H1 (cell line): ENCODE data around the gene LTB. TPM values are rescaled to one million over a fixed set of nuclear protein-coding genes. Genes with fewer than 3 reads are reported as not detected.

Experiments
- CTCF ChIA-PET: fragments of 300-600 bp; sonication (Branson Sonifier 250); formaldehyde crosslinking; loops from one replicate; lab custom pipeline; 2021; ENCODE audit not compliant: partially characterized antibody; lab: Charles Lee
- POLR2A ChIA-PET: fragments of 300-600 bp; sonication (Branson Sonifier 250); formaldehyde crosslinking; loops from one replicate; lab custom pipeline; 2021; ENCODE audit warnings: inconsistent platforms; ENCODE audit not compliant: partially characterized antibody; lab: Charles Lee
- DNase-seq, 2 experiments: peaks; one replicate each; pipeline versions ENCODE4 v3.0.0 to v3.0.0-alpha.2; 2010 to 2022; ENCODE audit warnings: low spot score in 2 of 2, low read depth in 1 of 2, mixed read lengths in 1 of 2
- FAIRE-seq: peaks from 2 replicates; lab custom pipeline; 2011; peaks lifted over from hg19 to GRCh38; lab: Jason Lieb, UNC
- H2AFZ ChIP-seq: 2 replicates; pipeline ENCODE4 v1.8.1; 2012; ENCODE audit warnings: low read length, inconsistent platforms
- H2AK5ac ChIP-seq: 2 replicates; pipeline ENCODE4 v1.6.1; 2013; ENCODE audit warnings: low read depth, low read length
- H2BK120ac ChIP-seq: replicated peaks from 2 replicates; pipeline ENCODE3; 2013; ENCODE audit warnings: low read depth, low read length, inconsistent platforms
- H2BK12ac ChIP-seq: 2 replicates; pipeline ENCODE4 v1.6.1; 2013; ENCODE audit warnings: low read depth, low read length
- H2BK15ac ChIP-seq: 2 replicates; pipeline ENCODE4 v1.6.1; 2013; ENCODE audit warnings: low read length
- H2BK20ac ChIP-seq: 2 replicates; pipeline ENCODE4 v1.6.1; 2013; ENCODE audit warnings: low read length
- H2BK5ac ChIP-seq: 2 replicates; pipeline ENCODE4 v1.6.1; 2013; ENCODE audit warnings: low read depth, low read length
- H3K14ac ChIP-seq: 2 replicates; pipeline ENCODE4 v1.6.1; 2013; ENCODE audit warnings: inconsistent platforms; ENCODE audit not compliant: insufficient read length
- H3K18ac ChIP-seq: 2 replicates; pipeline ENCODE4 v1.6.1; 2013; ENCODE audit warnings: low read length; ENCODE audit errors: extremely low read depth
- H3K23ac ChIP-seq: 2 replicates; pipeline ENCODE4 v1.6.1; 2013; ENCODE audit warnings: inconsistent platforms; ENCODE audit not compliant: insufficient read length
- H3K23me2 ChIP-seq: 2 replicates; pipeline ENCODE4 v1.6.1; 2013; ENCODE audit warnings: low read depth, low read length
- H3K27ac ChIP-seq: 2 replicates; pipeline ENCODE4 v1.6.1; 2011; ENCODE audit warnings: low read depth, low read length, inconsistent platforms
- H3K27me3 ChIP-seq, 4 experiments: replicated peaks in 1 of 4; 1 replicate in 1 of 4; 2 replicates in 3 of 4; pipeline versions ENCODE4 v1.6.1 to v1.8.1; 2011 to 2013; ENCODE audit warnings: low read length in 3 of 4, mild to moderate bottlenecking in 3 of 4, inconsistent platforms in 2 of 4, mixed read lengths in 2 of 4, moderate library complexity in 1 of 4; ENCODE audit not compliant: control insufficient read depth in 3 of 4, insufficient read depth in 3 of 4; ENCODE audit errors: extremely low read depth in 1 of 4
- H3K36me3 ChIP-seq, 4 experiments: 2 replicates each; pipeline versions ENCODE4 v1.6.1 to v1.8.1; 2011 to 2013; ENCODE audit warnings: mild to moderate bottlenecking in 4 of 4, low read length in 3 of 4, moderate library complexity in 2 of 4, control low read depth in 1 of 4, inconsistent platforms in 1 of 4; ENCODE audit not compliant: insufficient read depth in 4 of 4, control insufficient read depth in 2 of 4
- H3K4ac ChIP-seq: replicated peaks from 2 replicates; pipeline ENCODE3; 2013; ENCODE audit warnings: low read length, low read depth, mixed read lengths, inconsistent platforms; ENCODE audit not compliant: insufficient read length
- H3K4me1 ChIP-seq, 4 experiments: replicated peaks in 1 of 4; 1 replicate in 1 of 4; 2 replicates in 3 of 4; pipeline versions ENCODE4 v1.6.1 to v1.8.1; 2011 to 2013; ENCODE audit warnings: low read length in 3 of 4, inconsistent platforms in 2 of 4, mixed read lengths in 1 of 4; ENCODE audit not compliant: insufficient read depth in 4 of 4, control insufficient read depth in 3 of 4
- H3K4me2 ChIP-seq, 2 experiments: 2 replicates each; pipeline versions ENCODE4 v1.6.1 to v1.8.1; 2011 to 2013; ENCODE audit warnings: low read depth in 2 of 2, low read length in 2 of 2, control low read depth in 1 of 2, inconsistent platforms in 1 of 2, mild to moderate bottlenecking in 1 of 2; ENCODE audit not compliant: insufficient read depth in 1 of 2
- H3K4me3 ChIP-seq, 4 experiments: fragments of 200-600, 300-600 bp in 1 of 4; sonication (generic), shearing (Covaris generic), sonication (Bioruptor Twin) in 1 of 4; 2 replicates each; pipeline versions ENCODE4 v1.5.1 to v1.8.1; 2011 to 2016; ENCODE audit warnings: low read length in 4 of 4, low read depth in 3 of 4, control low read depth in 2 of 4, inconsistent platforms in 2 of 4, mild to moderate bottlenecking in 2 of 4, mixed read lengths in 1 of 4, moderate library complexity in 1 of 4; ENCODE audit not compliant: insufficient read depth in 2 of 4; ENCODE audit errors: extremely low read depth in 1 of 4
- H3K56ac ChIP-seq: replicated peaks from 2 replicates; pipeline ENCODE3; 2013; ENCODE audit warnings: low read depth, mild to moderate bottlenecking, mixed read lengths, low read length, inconsistent platforms; ENCODE audit not compliant: insufficient read length
- H3K79me1 ChIP-seq: 2 replicates; pipeline ENCODE4 v1.6.1; 2013; ENCODE audit warnings: low read depth, low read length, control low read depth
- H3K79me2 ChIP-seq, 2 experiments: 2 replicates each; pipeline versions ENCODE4 v1.6.1 to v1.8.1; 2012 to 2013; ENCODE audit warnings: low read length in 2 of 2, mild to moderate bottlenecking in 2 of 2, inconsistent platforms in 1 of 2; ENCODE audit not compliant: insufficient read depth in 2 of 2, control insufficient read depth in 1 of 2
- H3K9ac ChIP-seq, 4 experiments: replicated peaks in 1 of 4; 1 replicate in 1 of 4; 2 replicates in 3 of 4; pipeline versions ENCODE4 v1.6.1 to v1.8.1; 2011 to 2013; ENCODE audit warnings: low read depth in 3 of 4, low read length in 3 of 4, control low read depth in 2 of 4, mild to moderate bottlenecking in 2 of 4, moderate library complexity in 2 of 4, inconsistent platforms in 1 of 4; ENCODE audit errors: extremely low read depth in 1 of 4
- H3K9me3 ChIP-seq, 2 experiments: 2 replicates each; pipeline versions ENCODE4 v1.6.1 to v1.8.1; 2012 to 2013; ENCODE audit warnings: mild to moderate bottlenecking in 2 of 2, moderate library complexity in 2 of 2, control low read depth in 1 of 2, inconsistent platforms in 1 of 2, low read depth in 1 of 2, low read length in 1 of 2, mixed read lengths in 1 of 2; ENCODE audit not compliant: insufficient read depth in 2 of 2
- H4K20me1 ChIP-seq, 2 experiments: replicated peaks in 1 of 2; 2 replicates each; pipeline versions ENCODE3 to v1.8.1; 2011 to 2013; ENCODE audit warnings: inconsistent platforms in 2 of 2, low read length in 2 of 2, mild to moderate bottlenecking in 1 of 2; ENCODE audit not compliant: insufficient read depth in 2 of 2, control insufficient read depth in 1 of 2
- H4K5ac ChIP-seq: 2 replicates; pipeline ENCODE4 v1.6.1; 2013; ENCODE audit warnings: low read length, low read depth, mixed read lengths, inconsistent platforms; ENCODE audit not compliant: insufficient read length
- H4K8ac ChIP-seq: 2 replicates; pipeline ENCODE4 v1.8.0; 2013; ENCODE audit warnings: mild to moderate bottlenecking, moderate library complexity, low read length, inconsistent platforms; ENCODE audit not compliant: insufficient read depth; ENCODE audit errors: extremely low read depth
- H4K91ac ChIP-seq: replicated peaks from 2 replicates; pipeline ENCODE3; 2013; ENCODE audit warnings: low read length, mixed read lengths, inconsistent platforms; ENCODE audit not compliant: insufficient read length
- EP300 ChIP-seq, 2 experiments: IDR thresholded peaks; 1 replicate in 1 of 2; 2 replicates in 1 of 2; pipeline ENCODE4 v1.6.1; 2011 to 2012; ENCODE audit warnings: low read depth in 2 of 2, low read length in 2 of 2, mild to moderate bottlenecking in 2 of 2, borderline replicate concordance in 1 of 2, inconsistent platforms in 1 of 2, moderate library complexity in 1 of 2
- KDM5A ChIP-seq: fragments of 200-600 bp; IDR thresholded peaks from 2 replicates; pipeline ENCODE4 v1.7.1; 2012; ENCODE audit warnings: mild to moderate bottlenecking, low read length, inconsistent platforms, mixed read lengths
- POLR2A ChIP-seq, 2 experiments: IDR thresholded peaks; 1 replicate in 1 of 2; 2 replicates in 1 of 2; pipeline ENCODE4 v1.6.1; 2011; ENCODE audit warnings: low read depth in 2 of 2, low read length in 2 of 2, mild to moderate bottlenecking in 2 of 2; ENCODE audit errors: control extremely low read depth in 1 of 2
- RNF2 ChIP-seq: fragments of 200-900, 300-1000 bp; sonication (generic); IDR thresholded peaks from 2 replicates; pipeline ENCODE4 v1.7.1; 2016; ENCODE audit warnings: borderline replicate concordance, low read depth, mild to moderate bottlenecking, antibody characterized with exemption, low read length; ENCODE audit not compliant: poor library complexity, severe bottlenecking; ENCODE audit errors: missing control alignments
- RXRA ChIP-seq: IDR thresholded peaks from 2 replicates; pipeline ENCODE4 v1.6.1; 2011; ENCODE audit warnings: low read depth, mild to moderate bottlenecking, low read length, moderate library complexity; ENCODE audit not compliant: insufficient read depth
- SIN3A ChIP-seq, 2 experiments: IDR thresholded peaks in 1 of 2; conservative IDR thresholded peaks in 1 of 2; 2 replicates each; pipeline ENCODE4 v1.6.1; 2011 to 2012; ENCODE audit warnings: low read length in 2 of 2, improper control_type of control experiment in 1 of 2, low read depth in 1 of 2, mild to moderate bottlenecking in 1 of 2
- SIRT6 ChIP-seq: IDR thresholded peaks from one replicate; pipeline ENCODE4 v1.7.1; 2012; ENCODE audit warnings: low read length, inconsistent platforms
- TAF1 ChIP-seq: IDR thresholded peaks from 2 replicates; pipeline ENCODE4 v1.6.1; 2011; ENCODE audit warnings: mild to moderate bottlenecking, low read depth, low read length
- TCF12 ChIP-seq: IDR thresholded peaks from 2 replicates; pipeline ENCODE4 v1.6.1; 2011; ENCODE audit warnings: low read depth, mild to moderate bottlenecking, low read length
- WGBS, 2 experiments: shearing (Covaris generic) in 1 of 2; methylation state at CpG; one replicate each; pipeline versions ENCODE4 v1.1.6 to v1.1.7; 2013 to 2015; ENCODE audit warnings: low lambda C conversion rate in 2 of 2, mixed read lengths in 2 of 2, inconsistent platforms in 1 of 2, low coverage in 1 of 2, missing lambda C conversion rate in 1 of 2; ENCODE audit not compliant: insufficient replicate concordance in 2 of 2, insufficient coverage in 1 of 2, insufficient read length in 1 of 2; ENCODE audit errors: extremely low coverage in 1 of 2, missing lambda C conversion rate in 1 of 2; 5-methylcytosine and 5-hydroxymethylcytosine counted together
- polyA plus RNA-seq, 7 experiments: library from polyadenylated mRNA; depleted of rRNA in 3 of 7; stranded (reverse) in 5 of 7; unstranded in 2 of 7; fragments of >200 nt in 5 of 7; fragments of 200-250 nt in 2 of 7; gene quantifications; 1 replicate in 5 of 7; 2 replicates in 1 of 7; 4 replicates in 1 of 7; pipeline versions ENCODE4 v1.2.1 to v1.2.3, GENCODE V29; 2011 to 2013; ENCODE audit warnings: missing spikeins in 2 of 7, mixed read lengths in 2 of 7
- total RNA-seq: library from RNA; stranded (reverse); fragmentation: NEBNext Ultra II Directional; extraction: Animal tissue kit (Norgen Biotek cat#: 25700); gene quantifications from 2 replicates; pipeline ENCODE4 v1.2.1, GENCODE V29; 2021

LTB gene
- total and polyA plus RNA-seq, 2 of the 8 experiments (the other 6 are each of a cell fraction or from before 2014, with no cell fraction given): 0.43 to 0.47 TPM

GRCh38 chr6:31556307-31556706 lies 25.9 kb downstream of the LTB start:
- ChIA-PET CTCF (interaction anchor here (0.6 to 24.7 kb wide), 7 partner anchors 10 to 45 kb away, joined by 3 to 613 read pairs (median 6); partner anchors contain the start of genes ATP6V1G2, LST1, LTB and NCR3), POLR2A (interaction anchor here (1.1 to 10.9 kb wide), 7 partner anchors 9 to 71 kb away, joined by 3 to 110 read pairs (median 5); partner anchors contain the start of genes ATP6V1G2, DDX39B, LTB and NFKBIL1)
- no peaks in the 10 kb centered on the region for H3K79me2 ChIP-seq
- peaks cover 2 to 15% (median 5%) of the 10 kb centered on the region in 4 experiments; a peak in 5 of 8 replicates for H3K36me3 ChIP-seq
- no peaks in the 10 kb centered on the region for H3K27me3 ChIP-seq
- no peaks in the 10 kb centered on the region for H3K9me3 ChIP-seq
- no peak overlapping the region for H3K4me2 ChIP-seq
- H3K79me1 ChIP-seq: no peaks in the 10 kb centered on the region
- H3K23me2 ChIP-seq: no peaks in the 10 kb centered on the region
- no peak overlapping the region for H2BK12ac ChIP-seq
- no peaks in the 10 kb centered on the region for H4K20me1 ChIP-seq
- TF ChIP-seq SIN3A (conservative IDR thresholded peaks at IDR 0.05 in 1 of 2, IDR thresholded peaks at IDR 0.05 in 1 of 2; ENCODE audit: low read depth in 1 of 2, low read length in 2 of 2) (no peak), TAF1 (no peak), KDM5A (no peak), POLR2A (IDR thresholded peaks at IDR 0.05; ENCODE audit: control extremely low read depth in 1 of 2, low read depth in 2 of 2, low read length in 2 of 2) (no peak), RXRA (no peak), SIRT6 (no peak), RNF2 (no peak), TCF12 (no peak), EP300 (IDR thresholded peaks at IDR 0.05; ENCODE audit: borderline replicate concordance in 1 of 2, low read depth in 2 of 2, low read length in 2 of 2) (no peak)
- FAIRE-seq (no peak), DNase-seq (no peak)
- H2AFZ ChIP-seq: no peak overlapping the region
- no peak overlapping the region for H3K18ac ChIP-seq
- no peak overlapping the region for H2BK20ac ChIP-seq
- no peak overlapping the region for H4K8ac ChIP-seq
- no peak overlapping the region for H3K23ac ChIP-seq
- H3K9ac ChIP-seq: no peak overlapping the region
- H2BK120ac ChIP-seq: no peak overlapping the region
- H2AK5ac ChIP-seq: no peak overlapping the region
- 95% methylated on average over 3 of the region's 3 CpGs; no CpG with 5 or more reads in 1 of the 2 experiments for WGBS, 2 experiments
- H3K56ac ChIP-seq: no peak overlapping the region
- no peak overlapping the region for H3K14ac ChIP-seq
- H4K91ac ChIP-seq: no peak overlapping the region
- no peak overlapping the region for H3K4ac ChIP-seq
- H3K4me3 ChIP-seq: no peak overlapping the region
- H2BK5ac ChIP-seq: no peak overlapping the region
- H3K27ac ChIP-seq: no peak overlapping the region
- H2BK15ac ChIP-seq: no peak overlapping the region
- H4K5ac ChIP-seq: no peak overlapping the region
- H3K4me1 ChIP-seq: no peaks in the 10 kb centered on the region
